Activated CD4-positive, alpha-beta T cell treated with anti-CD3 and anti-CD28 coated beads, Interleukin-2, amount 50 U/mL, for 4 hours (primary cell): ENCODE measurements around the gene NR6A1.
"Not testable (repeated sequence)": the region's sequence is repeated elsewhere in the genome, so short reads cannot be mapped to it uniquely, and the experiment has no call there.

Source experiments
- DNase-seq, 2 experiments: peaks; one replicate each; pipeline ENCODE4 v3.0.0-alpha.2; 2020

Gene NR6A1

DNA sequence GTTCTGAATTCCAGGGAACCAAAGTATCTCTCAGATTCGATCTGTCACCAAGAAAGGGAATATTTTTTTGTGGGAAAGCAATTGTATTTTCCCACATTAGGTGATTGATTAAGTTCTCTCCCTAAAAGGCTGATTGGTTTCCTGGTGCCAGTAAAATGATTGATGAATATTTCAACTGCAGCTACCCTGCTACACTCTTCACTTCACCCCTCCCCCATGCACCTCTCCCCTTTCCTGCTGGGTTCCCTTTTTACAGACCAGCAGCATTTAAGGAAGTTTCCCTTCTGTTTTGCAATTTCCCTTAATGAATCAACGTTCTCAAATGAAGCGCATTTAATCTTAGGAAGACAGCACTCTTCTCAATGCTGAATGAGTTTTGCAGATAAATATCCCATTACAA is 13.1 kb downstream of the NR6A1 start:
- no peak for DNase-seq

DNA sequence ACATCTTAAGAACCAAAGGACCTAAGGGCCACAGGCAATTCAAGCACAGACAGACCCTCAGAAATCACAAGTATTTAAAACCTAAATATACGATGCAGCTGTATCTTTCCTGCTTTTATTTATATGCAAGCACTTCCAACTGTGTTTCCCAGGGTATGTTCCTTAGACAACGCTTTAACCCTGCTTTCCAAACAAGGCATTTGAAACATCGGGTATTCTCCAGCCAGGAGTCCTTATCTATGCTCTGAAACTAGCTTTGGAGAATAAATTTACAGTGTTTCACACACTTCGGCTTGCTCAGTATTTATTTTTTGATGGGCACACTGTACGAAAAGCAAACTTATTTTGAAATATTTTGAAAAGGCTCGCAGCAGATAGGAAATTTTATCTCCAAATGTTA is 13.5 kb downstream of the NR6A1 start:
- no peak for DNase-seq

DNA sequence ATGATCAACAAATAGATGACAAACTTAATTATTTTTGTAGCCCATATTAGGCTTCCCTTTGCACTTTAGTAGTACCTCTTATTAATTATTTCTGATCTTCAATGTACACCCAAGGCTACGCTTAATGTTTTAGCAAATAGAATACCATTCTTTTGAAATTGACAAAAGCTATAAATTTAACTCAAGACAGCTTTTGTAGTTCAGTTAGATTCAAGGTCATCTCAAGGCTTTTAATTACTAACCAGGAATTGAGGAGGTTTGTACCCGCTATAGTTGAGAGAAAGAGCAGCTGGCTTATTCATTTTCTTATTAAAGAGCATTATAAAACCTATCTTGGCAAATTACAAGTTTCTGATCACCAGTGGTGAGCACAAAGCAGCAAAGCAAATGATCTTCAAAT is 15.1 kb downstream of the NR6A1 start:
- DNase-seq = no peak

DNA sequence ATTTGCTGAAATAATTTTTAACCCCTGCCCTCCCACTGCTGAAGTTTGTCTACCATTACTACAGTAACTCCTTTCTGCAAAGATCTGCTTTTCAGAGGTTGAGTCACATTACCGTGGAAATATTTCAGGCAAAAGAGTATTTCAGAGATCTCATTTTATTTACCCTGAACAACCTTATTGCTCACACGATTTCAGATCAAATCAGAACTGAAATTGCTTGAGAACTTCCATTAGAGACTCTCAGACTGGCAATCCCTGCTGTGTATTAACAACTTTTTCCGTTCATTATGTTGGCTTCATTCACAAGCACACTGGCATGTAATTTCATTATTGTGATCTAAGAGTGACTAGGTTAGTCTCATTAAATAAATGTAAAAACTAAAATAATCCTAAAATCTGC is 16.1 kb downstream of the NR6A1 start:
- DNase-seq = no peak

DNA sequence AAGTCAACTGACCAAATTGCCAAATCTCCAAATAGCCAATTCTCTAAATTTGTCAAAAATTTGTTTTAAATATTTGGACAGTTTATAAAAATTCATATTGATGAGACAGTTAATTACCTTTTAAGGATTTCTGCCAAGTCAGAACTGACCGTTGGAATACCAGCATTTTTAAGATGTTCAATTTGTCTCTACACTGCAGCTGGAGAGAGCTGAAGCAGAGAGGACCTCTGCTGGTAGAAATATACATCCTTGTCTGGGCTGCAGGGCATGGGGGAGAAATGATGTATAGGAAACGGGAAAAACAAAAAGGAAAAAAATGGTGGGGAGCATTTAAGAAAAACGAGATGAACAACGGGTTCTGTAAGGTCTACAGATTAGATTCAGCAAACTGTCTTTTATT is 16.8 kb downstream of the NR6A1 start:
- no peak for DNase-seq

DNA sequence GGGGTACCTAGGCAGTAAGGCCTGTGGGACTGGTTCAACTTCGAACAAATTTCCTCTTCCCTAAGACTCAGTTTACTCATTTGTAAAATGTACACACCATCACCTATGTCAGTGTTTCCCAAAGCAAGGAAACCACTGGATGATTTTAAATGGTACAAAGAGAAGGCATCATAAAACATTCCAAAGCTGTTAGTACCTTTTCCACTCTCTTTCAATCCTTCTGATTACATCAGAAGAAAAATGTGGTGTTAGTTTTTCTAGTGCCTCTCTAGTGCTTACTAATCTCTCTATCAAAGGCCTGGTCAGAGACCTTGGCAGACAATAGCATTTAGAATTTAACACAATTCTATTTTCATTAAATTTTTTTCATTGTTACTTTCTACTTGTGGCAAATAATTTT is 18.1 kb downstream of the NR6A1 start:
- DNase-seq = no peak

DNA sequence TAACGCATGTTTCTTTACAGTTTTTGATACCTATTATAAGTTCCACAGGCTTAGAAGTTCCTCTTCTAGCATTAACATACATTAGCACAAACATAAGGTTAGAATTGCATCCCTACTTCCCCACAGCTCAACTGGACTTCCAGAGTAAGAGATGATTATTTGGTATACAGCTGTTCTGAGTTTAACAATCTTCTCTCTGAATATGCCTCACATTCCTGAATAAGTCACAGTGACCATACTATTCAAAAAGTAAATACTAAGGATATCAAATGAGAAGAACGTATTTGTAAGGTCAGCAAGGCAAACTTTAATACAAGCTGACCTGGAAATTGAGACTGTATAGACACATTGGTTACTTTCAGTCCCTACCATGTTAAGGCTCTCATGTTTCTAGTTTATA is 21.3 kb downstream of the NR6A1 start:
- no peak for DNase-seq

DNA sequence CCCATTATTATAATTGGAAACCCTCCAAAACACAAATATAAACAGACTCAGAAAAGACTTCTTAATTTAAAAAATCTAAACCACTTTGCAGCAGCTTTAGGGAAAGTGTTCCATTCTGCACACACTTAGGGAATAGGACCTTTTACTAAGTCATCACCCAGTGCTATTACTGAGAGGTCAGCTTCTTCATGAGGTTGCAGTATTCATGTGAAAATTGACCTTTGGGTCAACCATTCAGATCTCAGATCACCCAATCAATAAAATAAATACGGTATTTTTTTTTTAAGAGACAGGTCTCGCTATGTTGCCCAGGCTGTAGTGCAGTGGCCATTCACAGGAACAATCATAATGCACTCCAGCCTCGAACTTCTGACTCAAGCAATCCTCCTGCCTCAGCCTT is 21.8 kb downstream of the NR6A1 start:
- no peak for DNase-seq

DNA sequence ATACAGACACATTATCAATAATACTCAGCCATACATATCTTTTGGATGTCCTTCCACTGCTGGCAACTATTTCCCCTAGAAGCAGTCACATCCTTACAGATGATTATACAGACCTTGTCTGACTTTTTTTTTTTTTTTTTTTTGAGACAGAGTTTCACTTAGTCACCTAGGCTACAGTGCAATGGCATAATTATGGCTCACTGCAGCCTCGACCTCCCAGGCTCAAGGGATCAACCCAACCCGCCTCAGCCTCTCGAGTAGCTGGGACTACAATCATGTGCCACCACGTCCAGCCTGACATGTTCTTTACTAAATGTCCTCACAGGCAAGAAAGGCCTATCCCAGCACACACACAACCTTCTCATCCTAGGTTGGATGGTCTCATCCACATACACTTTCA is 24.0 kb downstream of the NR6A1 start:
- no peak for DNase-seq

DNA sequence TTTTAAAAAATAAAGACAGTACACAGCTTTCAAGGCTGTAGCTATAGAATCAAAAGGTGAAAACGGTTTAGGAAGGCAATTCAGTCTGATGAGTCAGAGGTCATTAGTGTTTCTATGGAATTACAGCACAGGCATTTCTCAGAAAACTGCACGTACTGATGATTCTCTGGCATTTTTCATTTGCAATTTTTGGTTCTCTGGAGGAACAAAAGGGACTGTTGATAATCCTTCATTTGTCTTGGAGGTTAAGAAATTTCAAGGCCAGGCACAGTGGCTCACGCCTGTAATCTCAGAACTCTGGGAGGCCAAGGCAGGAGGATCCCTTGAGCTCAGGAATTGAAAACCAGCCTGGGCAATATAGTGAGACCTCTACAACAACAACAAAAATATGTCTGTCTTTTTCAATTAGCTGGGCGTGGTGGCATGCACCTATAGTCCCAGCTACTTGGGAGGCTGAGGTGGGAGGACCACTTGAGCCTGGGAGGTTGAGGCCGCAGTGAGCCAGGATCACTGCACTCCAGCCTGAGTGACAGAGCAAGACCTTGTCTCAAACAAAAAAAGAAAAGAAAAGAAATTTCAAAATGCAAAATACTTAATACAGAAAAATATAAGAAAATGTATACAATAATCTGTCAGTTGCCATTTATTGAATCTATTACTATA is 27.3 kb downstream of the NR6A1 start:
- no peak for DNase-seq

DNA sequence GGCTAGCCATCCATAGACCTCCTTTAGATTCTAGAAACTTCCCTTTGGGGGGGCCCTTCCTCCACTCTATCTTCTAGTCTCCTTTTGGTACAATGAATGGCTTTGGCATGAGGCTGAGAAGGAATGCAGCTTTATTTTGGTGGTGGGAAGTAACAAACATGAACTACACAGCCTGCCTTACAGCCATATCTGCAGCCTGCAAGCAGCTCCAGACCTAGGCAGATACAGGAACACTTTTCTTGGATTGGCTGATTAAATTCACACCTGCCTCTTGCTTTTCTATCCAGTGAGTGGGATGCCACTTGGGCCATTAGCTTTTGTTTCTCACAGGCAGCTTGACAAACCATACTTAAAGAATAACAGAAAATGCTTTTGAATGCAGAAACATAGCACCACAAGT is 28.2 kb downstream of the NR6A1 start:
- no peak for DNase-seq

DNA sequence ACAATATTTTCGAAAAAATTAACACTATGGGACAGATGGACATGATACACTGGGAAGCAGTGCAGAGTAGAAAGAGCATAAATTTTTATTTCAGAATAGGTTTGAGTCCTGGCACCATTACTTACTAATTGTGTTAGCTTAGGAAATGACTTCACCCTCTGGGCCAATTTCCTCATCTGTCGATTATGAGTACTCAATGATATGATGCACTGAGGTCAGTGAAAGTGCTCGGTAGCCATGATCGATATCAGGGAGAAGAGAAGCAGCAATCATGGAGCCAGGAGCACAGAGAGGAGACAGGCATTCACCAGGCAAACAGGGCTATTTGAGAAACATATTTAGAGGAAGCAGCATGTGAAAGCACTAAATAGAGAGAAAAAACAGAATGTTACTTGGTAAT is 29.4 kb downstream of the NR6A1 start:
- DNase-seq = no peak

DNA sequence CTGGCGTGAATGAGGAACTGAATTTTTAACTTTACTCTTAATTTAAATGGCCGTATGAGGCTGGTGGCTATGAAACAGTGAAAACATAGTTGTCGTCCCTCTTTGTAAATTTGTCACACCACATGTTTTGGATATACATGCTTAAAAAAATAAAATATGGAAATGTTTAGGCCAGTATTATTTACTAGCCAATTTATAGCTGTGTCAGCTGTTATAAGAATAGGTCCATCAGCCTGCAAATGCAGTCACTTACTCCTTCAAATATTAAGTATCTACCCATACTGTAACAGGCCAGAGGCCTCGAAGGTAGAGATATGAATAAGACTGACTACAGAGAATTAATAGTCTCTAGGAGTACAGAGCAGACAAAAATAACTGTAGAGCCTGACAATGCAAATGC is 30.0 kb downstream of the NR6A1 start:
- DNase-seq = no peak

DNA sequence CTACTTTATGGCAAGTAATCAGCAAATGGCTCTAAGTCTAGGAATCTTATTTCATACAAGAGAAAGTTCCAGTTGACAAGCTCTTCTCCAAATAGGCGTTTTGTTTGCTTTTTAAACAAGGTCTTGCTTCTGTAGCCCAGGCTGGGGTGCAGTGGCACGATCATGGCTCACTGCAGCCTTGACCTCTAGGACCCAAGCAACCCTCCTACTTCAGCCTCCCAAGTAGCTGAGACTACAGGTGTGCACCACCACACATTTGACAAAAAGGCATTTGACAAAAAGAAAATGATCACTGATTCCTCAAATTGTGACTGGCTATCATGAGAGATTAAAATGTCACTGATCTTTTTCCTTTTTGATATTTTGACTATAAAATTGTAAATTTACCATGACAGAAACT is 31.8 kb downstream of the NR6A1 start:
- DNase-seq = no peak

DNA sequence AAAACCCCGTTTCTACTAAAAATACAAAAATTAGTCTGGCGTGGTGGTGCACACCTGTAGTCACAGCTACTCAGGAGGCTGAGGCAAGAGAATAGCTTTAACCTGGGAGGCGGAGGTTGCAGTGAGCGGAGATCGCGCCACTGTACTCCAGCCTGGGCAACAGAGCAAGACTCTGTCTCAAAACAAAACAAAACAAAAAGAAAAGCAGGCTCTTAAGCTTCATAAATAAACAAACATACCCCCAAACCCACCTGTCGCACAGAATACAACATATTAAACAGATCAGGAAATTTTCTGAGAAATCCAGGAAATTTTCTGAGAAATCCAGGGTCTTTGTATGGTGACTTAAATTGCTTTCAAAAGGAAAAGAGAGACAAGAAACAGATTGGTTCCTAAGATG is 33.0 kb downstream of the NR6A1 start:
- not testable (repeated sequence) for DNase-seq

DNA sequence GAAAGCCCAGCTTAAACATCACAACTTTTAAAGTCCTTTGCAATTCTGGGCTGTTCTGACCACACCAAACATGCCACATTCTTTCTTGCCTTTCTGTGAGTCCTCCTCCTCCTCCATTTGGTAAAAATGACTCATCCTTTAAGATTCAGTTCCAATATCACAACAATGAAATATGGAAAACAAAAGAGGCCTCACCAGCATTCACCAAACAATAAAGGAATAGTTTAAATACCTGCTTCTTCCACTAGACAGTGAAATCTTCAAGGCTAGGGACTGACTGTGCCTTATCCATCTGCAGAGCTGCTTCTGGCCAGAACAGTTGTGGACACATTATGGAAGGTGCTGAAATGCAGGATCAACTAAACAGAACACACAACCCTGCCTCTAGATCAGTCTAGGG is 36.0 kb downstream of the NR6A1 start:
- no peak for DNase-seq

DNA sequence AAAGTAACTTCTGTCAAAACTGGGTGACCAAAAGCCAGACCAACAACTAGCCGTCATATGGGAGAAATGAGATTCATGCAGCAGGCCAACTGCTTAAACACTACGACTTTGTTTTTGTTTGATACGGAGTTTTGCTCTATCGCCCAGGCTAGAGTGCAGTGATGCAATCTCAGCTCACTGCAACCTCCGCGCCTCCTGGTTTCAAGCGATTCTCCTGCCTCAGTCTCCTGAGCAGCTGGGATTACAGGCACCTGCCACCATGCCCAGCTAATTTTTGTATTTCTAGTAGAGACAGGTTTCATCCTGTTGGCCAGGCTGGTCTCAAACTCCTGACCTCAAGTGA is 36.4 kb downstream of the NR6A1 start:
- DNase-seq = not testable (repeated sequence)

DNA sequence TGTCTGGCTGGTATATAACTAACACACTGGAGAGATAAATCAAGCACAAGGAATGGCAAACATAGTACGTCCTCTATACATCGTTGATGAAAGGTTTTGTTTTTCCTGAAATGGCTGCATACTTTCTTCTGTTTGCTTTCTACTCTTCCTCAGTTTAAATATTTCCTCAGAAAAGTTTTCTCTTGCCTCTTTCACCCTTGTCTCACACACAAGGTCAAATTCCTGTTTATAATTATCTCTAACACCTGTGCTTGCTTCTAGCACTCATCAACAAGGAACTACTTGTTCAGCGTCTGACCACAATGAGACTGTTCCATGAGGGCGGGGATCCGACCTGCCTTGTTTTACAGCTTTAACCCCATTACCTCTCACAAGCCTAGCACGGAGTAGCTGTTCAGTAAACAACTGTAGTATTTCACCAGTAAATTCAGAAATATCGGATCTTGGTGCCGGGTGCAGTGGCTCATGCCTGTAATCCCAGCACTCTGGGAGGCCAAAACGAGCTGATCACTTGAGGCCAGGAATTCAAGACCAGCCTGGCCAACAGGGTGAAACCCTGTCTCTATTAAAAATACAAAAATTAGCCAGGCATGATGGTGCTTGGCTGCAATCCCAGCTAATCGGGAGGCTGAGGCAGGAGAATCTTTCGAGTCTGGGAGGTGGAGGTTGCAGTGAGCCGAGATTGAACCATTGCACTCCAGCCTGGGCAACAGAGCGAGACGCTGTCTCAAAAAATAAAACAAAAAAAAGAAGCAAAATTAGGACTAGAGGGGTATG is 37.0 kb downstream of the NR6A1 start:
- DNase-seq = no peak

DNA sequence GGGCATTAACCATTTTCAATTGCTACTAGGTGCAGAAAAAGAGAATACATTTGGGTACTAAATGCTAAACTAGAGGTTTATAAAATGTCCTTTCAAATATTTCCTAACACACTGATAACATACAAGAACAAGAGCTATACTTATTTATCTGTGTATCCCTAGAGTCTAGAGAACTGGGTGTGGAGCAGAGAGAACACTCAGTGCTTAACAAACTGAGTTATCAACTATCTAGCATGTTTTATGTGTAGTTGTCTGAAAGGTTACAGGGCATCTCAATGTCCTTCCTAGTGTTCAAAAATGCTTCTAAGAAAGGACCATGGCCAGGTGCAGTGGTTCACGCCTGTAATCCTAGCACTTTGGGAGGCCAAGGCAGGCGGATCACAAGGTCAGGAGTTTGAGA is 40.3 kb downstream of the NR6A1 start:
- no peak for DNase-seq

DNA sequence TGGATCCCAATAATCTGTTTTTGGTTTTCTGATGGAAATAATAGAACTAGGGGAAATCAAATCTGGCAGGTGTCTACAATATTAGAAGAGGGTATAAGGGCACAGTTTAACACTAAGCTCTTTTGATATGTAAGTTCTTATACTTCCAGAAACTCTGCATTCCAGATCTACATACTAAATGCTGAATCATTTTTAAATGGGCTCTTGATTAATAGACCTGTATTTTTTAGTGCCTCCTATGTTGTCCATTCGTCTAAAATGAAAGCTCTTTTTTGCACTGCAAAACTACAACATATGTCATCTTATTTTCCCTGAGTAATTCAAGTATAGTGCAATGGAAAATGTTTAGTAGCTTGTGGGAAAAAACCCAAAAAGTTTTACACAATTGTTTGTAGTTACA is 44.2 kb downstream of the NR6A1 start:
- DNase-seq = no peak

DNA sequence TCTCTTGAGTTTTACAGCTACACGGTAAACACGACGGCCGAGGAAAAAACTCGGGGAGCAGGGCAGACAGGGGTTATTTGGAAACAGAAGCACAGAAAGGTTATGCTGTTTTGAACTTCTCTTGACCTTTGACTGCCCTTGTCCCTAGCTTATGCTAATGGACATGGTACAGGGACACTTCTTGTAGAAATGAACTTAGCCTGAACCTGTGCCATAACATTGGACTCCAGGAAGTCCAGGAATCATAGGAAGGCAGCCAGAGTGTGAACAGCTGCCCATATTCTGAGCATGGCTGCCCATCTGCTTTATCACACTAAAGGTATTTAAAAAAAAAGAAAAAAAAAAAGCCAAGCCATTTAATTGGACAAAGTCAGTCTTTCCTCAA is 46.1 kb downstream of the NR6A1 start:
- no peak for DNase-seq

DNA sequence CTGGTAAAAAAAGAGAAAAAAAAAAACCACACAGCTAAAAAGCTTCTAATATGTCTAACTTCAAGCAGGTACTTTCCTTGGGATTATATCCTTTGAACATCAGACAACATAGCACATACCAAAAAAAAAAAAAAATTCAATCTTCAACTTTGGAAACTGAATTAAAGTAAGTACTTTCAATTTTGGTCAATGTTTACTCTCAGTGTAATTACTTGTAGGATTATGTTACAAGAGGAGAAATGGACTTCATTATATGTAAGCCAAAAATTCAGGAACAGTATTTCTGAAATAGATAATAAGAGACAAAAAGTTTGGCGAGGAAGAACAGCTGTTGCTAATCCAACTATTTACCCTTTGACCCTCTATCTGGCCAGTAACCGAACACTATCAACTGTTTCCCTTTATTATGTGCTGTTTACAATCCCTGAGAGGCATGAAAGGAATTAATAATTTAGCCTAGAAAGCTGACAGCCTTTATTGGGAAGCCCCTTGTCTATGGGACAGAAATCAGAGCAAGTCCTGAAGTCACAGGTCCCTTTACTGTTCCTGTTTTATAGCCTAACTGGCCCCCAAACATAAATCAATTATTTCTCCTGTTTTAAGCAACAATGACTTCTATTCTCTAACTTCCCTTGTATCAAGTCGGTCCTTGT is 46.6 kb downstream of the NR6A1 start:
- no peak for DNase-seq

DNA sequence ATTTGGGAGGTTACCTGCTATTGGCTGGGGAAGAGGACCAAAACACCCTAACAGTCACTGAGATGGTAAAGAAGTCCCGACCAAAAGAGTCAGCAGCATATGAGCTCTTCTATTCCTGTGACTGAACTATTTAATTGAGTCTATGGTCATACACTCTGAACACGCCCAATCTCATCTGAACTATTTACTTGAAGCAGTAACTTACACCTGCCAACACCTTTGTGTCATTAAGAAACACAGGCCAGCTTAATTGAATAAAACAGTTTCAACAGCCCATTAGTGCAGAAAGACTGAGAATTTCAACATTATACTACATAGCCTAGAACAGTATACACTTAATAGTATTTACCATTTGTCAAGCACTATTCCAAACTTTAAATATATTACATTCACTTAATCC is 47.8 kb downstream of the NR6A1 start:
- no peak for DNase-seq

DNA sequence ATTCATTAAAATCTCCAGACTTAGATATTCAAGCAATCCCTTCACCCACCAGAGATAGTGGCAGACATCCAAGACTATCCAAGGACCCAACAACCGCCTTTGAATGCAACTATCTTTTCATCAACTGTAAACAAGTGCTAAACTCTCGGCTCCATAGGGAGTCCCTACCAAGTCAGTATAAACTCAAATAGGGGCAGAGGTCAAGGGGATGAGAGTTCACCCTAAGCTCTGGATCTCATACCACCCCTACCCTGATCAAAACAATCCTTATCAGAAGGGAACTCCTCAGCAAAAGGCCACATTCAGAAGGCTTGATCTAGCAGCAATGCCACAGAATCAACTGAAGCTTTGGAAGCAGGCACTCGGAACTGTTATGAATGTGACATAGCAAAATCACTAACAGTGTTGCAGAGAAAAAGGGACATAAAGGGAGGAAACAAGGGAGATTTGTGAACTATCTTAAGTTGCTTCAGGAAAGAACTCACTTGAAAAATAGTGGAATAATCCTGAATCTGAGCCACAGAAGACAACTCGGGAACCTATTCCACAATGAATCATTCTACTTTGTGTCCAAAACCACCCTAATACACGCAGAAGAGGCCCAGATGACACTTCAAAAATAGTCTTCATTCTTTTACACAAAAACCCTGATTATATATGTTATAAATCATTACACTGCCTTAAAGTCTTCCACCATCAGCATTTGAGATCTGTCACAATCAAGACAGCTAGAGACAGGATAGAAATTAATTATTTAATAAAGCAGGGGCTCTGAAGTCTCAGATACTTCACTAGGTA is 49.8 kb downstream of the NR6A1 start:
- no peak for DNase-seq
